Superior temporal gyrus (tissue), 1 donor: ENCODE results near the gene UBE3A.
"Not testable (repeated sequence)": the region's sequence is repeated elsewhere in the genome, so short reads cannot be mapped to it uniquely, and the experiment has no call there.

ENCODE experiments used
- DNase-seq: peaks from one replicate; pipeline ENCODE4 v3.0.0-alpha.2; 2016; ENCODE audit errors: extremely low spot score

Gene UBE3A

GRCh38 chr15:25437777-25438600 is 835 bp downstream of the UBE3A start:
- peak; percentile 35 for DNase-seq

- DNase-seq, result peak; percentile 9
Measured at GRCh38 chr15:25436707-25437106, 2.1 kb downstream of the UBE3A start.

GRCh38 chr15:25435474-25436243 is 3.2 kb downstream of the UBE3A start:
- DNase-seq, result no peak

DNA sequence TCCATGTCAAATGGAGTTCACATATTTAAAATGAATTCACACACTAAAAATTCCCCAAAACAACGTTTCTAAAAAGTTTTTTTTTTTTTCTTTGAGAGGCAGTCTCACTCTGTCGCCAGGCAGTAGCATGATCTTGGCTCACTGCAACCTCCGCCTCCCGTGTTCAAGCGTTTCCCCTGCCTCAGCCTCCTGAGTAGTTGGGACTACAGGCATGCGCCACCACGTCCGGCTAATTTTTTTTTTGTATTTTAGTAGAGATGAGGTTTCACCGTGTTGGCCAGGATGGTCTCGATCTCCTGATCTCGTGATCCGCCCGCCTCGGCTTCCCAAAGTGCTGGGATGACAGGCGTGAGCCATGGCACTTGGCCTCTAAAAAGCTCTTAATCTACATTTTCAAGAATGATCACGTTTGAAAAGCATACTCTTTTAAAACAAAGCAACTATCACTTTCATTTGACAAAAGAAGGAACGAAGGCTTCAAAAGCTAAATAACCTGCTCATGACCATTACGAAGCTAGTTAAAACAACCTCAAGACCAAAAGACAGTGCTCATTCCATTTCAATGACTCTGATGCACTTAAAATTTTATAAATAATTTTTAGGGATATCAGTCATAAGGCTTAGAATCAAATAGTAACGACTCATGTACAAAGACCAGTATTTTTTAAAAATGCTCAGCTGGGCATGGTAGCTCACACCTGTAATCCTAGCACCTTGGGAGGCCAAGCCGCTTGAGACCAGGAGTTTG is 5.5 kb downstream of the UBE3A start:
- no peak for DNase-seq

DNA sequence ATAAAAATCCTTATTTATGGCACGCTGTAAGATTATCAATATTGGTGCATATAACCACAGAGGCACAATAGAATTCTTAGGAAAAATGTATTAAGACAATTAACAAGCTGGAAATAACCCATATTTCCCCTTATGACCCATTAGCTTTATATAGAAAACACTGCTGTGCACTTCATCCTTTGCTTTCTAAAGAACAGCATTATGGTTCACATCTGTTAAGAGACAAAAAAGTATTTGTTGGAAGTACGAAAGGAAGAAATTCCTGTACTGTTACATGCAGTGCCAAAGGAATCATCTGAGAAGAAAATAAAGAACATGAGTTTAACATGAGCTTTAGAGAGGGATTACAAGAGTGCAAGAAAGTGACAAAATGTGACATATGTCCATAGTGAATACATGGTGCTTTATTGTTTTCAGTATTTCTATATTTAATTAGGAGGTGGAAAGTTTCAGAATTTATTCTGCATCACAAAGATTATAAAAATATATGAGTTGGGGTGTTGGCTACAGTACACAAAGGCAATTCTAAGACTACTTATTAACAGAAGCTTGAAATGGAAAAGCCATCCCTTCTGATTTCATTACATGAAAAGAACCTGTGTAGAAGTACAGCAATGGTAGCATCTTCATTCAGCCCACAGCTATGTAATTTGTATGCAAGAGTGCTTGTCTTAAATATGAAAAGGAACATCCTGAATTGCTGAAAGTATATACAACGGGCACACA is 6.8 kb downstream of the UBE3A start:
- no peak for DNase-seq

- no peak for DNase-seq
Measured at GRCh38 chr15:25427861-25428260, 11.0 kb downstream of the UBE3A start.

DNA sequence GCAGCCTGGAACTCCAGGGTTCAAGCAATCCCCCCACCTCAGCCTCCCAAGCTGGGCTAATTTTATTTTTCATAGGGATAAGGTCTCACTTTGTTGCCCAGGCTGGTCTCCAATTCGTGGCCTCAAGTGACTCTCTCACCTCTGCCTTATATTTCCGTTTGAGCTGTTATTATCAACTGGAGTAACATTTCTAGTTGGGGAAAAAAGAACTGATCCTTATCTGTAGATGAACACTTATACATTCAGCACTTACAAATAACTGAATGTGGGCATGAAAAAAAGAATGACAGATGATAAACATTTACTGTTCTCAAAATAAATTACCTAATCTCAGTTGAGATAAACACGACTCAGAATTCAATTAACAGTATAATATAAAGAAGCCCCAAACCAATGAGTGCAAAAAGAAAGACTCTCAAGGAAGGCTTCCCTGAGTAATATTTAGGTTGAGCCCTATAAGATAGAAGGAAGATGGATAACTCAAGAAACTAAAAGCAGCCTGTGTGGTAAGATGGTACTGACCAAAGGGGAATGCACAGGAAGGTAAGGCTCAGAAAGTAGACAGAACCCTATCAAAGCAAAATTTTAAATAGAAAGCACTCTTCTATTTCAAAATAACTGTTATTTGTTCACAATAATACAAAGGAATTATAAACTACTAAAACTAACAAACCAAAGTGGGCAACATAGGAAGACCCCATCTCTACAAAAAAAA is 11.8 kb downstream of the UBE3A start:
- no peak for DNase-seq

DNA sequence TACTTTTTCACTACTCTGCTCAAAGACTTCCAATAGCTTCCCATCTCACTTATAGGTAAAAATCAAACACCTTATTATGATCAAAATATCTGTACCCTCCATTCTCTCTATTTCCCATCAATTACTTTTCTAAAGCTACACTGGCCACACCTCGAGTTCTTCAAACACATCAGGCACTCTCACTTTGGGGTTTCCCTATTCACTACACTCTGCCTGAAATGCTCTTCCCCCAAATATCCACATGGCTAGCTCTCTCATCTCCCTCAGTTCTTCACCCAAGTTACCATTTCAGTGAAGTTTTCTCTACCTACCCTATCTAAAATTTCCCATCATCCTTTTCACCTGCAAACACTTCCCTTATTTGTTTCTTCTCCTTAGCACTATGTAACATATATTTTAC is 14.8 kb downstream of the UBE3A start:
- no peak for DNase-seq

- DNase-seq, result no peak
Measured at GRCh38 chr15:25422021-25422420, 16.8 kb downstream of the UBE3A start.

- DNase-seq, result no peak
Measured at GRCh38 chr15:25418202-25418601, 20.6 kb downstream of the UBE3A start.

DNA sequence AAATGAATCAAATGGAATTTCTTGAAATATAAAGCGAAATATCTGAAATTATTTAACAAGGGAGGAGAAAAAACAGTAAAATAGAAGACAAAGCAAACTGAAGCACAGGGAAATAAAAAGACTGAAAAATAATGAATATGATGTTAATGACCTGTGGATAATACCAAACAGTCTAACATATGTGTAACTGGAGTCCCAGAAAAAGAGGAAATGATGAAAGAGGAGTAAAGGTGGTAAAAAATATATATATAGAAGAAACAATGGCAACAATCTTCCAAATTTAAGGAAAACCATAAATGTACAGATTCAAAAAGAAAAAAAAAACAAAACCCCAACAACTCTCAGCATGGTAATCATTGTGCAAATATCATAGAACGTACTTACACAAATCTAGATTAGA is 21.2 kb downstream of the UBE3A start:
- no peak for DNase-seq

GRCh38 chr15:25416693-25417092 is 22.1 kb downstream of the UBE3A start:
- DNase-seq, result no peak

DNA sequence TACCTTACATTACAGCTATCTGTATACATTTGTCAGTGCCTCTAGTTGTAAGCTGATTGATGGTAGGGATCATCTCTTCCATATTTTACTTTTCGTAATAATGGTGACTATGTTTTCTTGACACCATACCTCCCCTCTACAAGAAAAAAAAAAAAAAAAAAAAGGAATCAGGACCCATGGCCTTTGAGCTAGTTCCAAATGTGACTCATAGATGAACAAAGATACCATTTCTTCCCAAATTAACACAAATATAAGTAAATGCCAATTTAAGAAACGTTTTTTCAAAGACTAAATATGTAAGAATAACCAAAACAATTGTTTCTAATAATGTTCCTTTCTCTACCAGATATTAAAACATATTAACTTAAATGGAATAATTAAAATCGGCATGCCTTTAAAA is 23.1 kb downstream of the UBE3A start:
- no peak for DNase-seq

- DNase-seq, result no peak
Measured at GRCh38 chr15:25415217-25415616, 23.6 kb downstream of the UBE3A start.

DNA sequence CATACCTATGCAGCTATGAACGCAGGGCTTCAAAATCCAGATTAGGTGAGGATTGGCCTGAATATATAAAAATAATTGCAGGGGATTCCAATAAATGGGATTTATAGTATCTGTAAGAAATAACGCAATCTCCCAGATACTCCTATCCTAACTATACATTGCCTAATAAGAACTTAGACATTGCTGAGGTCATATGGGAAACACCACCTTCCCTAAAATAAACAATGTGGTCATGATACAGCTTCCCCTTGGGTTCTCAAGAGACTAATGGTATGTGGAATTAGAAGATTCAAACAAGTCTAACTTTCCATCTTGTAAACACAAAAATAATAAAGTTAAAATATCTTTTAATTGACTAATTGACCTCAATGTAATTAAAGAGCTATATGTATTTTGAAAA is 28.2 kb downstream of the UBE3A start:
- no peak for DNase-seq

- DNase-seq, result not testable (repeated sequence)
Measured at GRCh38 chr15:25409731-25410130, 29.1 kb downstream of the UBE3A start.

DNA sequence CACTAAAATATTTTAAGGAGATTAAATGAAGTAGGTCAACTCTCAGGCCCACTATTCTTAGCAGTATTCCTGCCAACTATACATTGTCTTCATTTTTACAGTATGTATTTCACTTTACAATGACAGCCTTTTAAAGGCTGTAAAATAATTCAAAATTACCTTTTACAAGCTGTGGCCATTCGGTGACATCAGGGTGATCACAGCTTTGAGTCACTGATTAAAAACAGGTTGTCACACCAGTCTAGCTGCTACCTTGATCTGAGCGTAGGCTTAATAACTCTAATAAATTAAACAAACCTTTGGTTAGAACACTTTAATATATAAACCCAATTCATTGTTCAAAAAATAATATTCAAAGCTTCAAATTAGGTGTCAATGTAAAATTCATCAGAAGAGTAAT is 29.9 kb downstream of the UBE3A start:
- DNase-seq, result no peak

GRCh38 chr15:25408428-25408827 is 30.4 kb downstream of the UBE3A start:
- DNase-seq, result peak; percentile 46

DNA sequence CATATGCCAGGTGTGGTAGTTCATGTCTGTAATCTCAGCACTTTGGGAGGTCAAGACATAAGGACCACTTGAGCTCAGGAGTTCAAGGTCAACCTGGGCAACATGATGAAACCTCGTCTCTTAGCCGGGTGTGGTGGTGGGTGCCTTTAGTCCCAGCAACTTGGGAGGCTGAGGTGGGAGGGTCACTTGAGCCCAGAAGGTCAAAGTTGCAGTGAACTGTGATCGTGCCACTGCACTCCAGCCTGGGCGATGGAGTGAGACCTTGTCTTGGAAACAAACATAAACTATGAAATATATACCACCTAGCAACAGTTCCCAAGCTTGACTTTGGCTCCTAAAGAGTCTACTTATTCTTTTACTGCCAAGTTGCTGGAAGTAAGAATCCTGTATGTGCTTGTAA is 30.9 kb downstream of the UBE3A start:
- DNase-seq, result no peak

- DNase-seq, result no peak
Measured at GRCh38 chr15:25406846-25407245, 32.0 kb downstream of the UBE3A start.

DNA sequence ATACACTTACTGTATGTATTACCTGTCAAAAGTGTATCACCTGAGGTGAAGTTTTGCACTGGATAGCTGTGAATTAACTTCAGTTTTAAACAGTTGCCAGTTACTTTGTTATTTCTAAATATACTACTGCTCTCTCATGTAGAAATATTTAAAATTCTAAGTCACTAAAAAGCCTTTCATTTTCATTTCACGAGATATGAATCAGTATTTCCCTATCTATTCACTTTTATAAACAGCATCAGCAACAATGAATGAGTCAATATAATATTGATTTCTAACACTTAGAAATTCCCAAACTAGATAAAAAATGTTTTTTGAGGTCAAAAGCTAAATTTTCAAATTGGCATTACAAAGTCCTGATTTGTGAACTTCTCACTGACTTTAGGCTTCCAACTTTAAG is 32.6 kb downstream of the UBE3A start:
- no peak for DNase-seq
